Measurements from ENCODE around the gene HHAT.

Gene HHAT

GRCh38 chr1:210570116-210570515 lies 241.4 kb downstream of the HHAT start:
- no peak overlapping the region for H3K9ac ChIP-seq (ENCODE audit: low read depth, low read length, poor library complexity)
- no peaks in the 10 kb centered on the region for H3K9me3 ChIP-seq (replicated peaks in 1 of 2; ENCODE audit: control insufficient read depth in 2 of 2, insufficient read depth in 1 of 2, low read depth in 1 of 2, low read length in 2 of 2)
- WGBS, 2 donors (ENCODE audit: extremely low coverage in 2 of 2, insufficient read length in 2 of 2, insufficient replicate concordance in 1 of 2) = no CpG with 5 or more reads among the region's 2 CpGs
- H3K4me1 ChIP-seq (ENCODE audit: control insufficient read depth in 2 of 2, insufficient read depth in 1 of 2, low read depth in 1 of 2, low read length in 2 of 2) = peaks cover 0 to 2% of the 10 kb centered on the region in 2 donors
- H3K4ac ChIP-seq (ENCODE audit: low read length) = no peak overlapping the region
- no peak overlapping the region for H2BK120ac ChIP-seq (ENCODE audit: low read depth, low read length)
- no peak for DNase-seq (ENCODE audit: low spot score)
- H3K27me3 ChIP-seq (ENCODE audit: control insufficient read depth in 3 of 3, insufficient read depth in 3 of 3, low read depth in 1 of 3, low read length in 3 of 3) = no peaks in the 10 kb centered on the region
- H3K36me3 ChIP-seq (replicated peaks in 1 of 2; ENCODE audit: control insufficient read depth in 2 of 2, insufficient read depth in 2 of 2, low read length in 2 of 2) = no peaks in the 10 kb centered on the region
- H3K27ac ChIP-seq (replicated peaks; ENCODE audit: low read length) = no peak overlapping the region
- H2BK15ac ChIP-seq (ENCODE audit: low read length) = no peak overlapping the region
- no peak overlapping the region for H2BK12ac ChIP-seq (ENCODE audit: low read length)
- H2AK5ac ChIP-seq (ENCODE audit: low read depth, low read length) = no peak overlapping the region
- no peak overlapping the region for H3K4me2 ChIP-seq (ENCODE audit: insufficient read depth, low read length, poor library complexity, severe bottlenecking)
- H3K4me3 ChIP-seq (ENCODE audit: low read length in 2 of 2) = no peak overlapping the region
- no peak overlapping the region for H4K91ac ChIP-seq (ENCODE audit: low read depth, low read length, poor library complexity)
- H4K8ac ChIP-seq (ENCODE audit: low read depth, low read length) = no peak overlapping the region
- H2BK5ac ChIP-seq (ENCODE audit: low read length) = no peak overlapping the region
- no peak overlapping the region for H3K18ac ChIP-seq (ENCODE audit: low read length)
- H3K79me1 ChIP-seq (ENCODE audit: low read depth, low read length) = no peaks in the 10 kb centered on the region
- H3K23ac ChIP-seq (ENCODE audit: low read depth, low read length, poor library complexity) = no peak overlapping the region
- no peak overlapping the region for H2AFZ ChIP-seq (ENCODE audit: low read length)
- no peak overlapping the region for H3K14ac ChIP-seq (ENCODE audit: low read length)

GRCh38 chr1:210571356-210572284 lies 242.9 kb downstream of the HHAT start:
- H3K27me3 ChIP-seq (ENCODE audit: control insufficient read depth in 3 of 3, insufficient read depth in 3 of 3, low read depth in 1 of 3, low read length in 3 of 3) = no peaks in the 10 kb centered on the region
- H4K8ac ChIP-seq (ENCODE audit: low read depth, low read length) = no peak overlapping the region
- no peak overlapping the region for H2BK5ac ChIP-seq (ENCODE audit: low read length)
- H3K36me3 ChIP-seq (replicated peaks in 1 of 2; ENCODE audit: control insufficient read depth in 2 of 2, insufficient read depth in 2 of 2, low read length in 2 of 2) = no peaks in the 10 kb centered on the region
- no peak overlapping the region for H3K9ac ChIP-seq (ENCODE audit: low read depth, low read length, poor library complexity)
- no peaks in the 10 kb centered on the region for H3K79me1 ChIP-seq (ENCODE audit: low read depth, low read length)
- no peak overlapping the region for H2BK12ac ChIP-seq (ENCODE audit: low read length)
- H3K18ac ChIP-seq (ENCODE audit: low read length) = no peak overlapping the region
- peaks cover 0 to 2% of the 10 kb centered on the region in 2 donors for H3K4me1 ChIP-seq (ENCODE audit: control insufficient read depth in 2 of 2, insufficient read depth in 1 of 2, low read depth in 1 of 2, low read length in 2 of 2)
- no peak for DNase-seq (ENCODE audit: low spot score)
- no peak overlapping the region for H3K4ac ChIP-seq (ENCODE audit: low read length)
- no peak overlapping the region for H3K14ac ChIP-seq (ENCODE audit: low read length)
- H2AK5ac ChIP-seq (ENCODE audit: low read depth, low read length) = no peak overlapping the region
- H3K4me2 ChIP-seq (ENCODE audit: insufficient read depth, low read length, poor library complexity, severe bottlenecking) = no peak overlapping the region
- no CpG with 5 or more reads among the region's 14 CpGs for WGBS, 2 donors (ENCODE audit: extremely low coverage in 2 of 2, insufficient read length in 2 of 2, insufficient replicate concordance in 1 of 2)
- H2BK15ac ChIP-seq (ENCODE audit: low read length) = no peak overlapping the region
- no peak overlapping the region for H4K91ac ChIP-seq (ENCODE audit: low read depth, low read length, poor library complexity)
- H3K9me3 ChIP-seq (replicated peaks in 1 of 2; ENCODE audit: control insufficient read depth in 2 of 2, insufficient read depth in 1 of 2, low read depth in 1 of 2, low read length in 2 of 2) = peaks cover 1 to 3% of the 10 kb centered on the region in 2 donors
- no peak overlapping the region for H2AFZ ChIP-seq (ENCODE audit: low read length)
- no peak overlapping the region for H3K4me3 ChIP-seq (ENCODE audit: low read length in 2 of 2)
- no peak overlapping the region for H2BK120ac ChIP-seq (ENCODE audit: low read depth, low read length)
- H3K27ac ChIP-seq (replicated peaks; ENCODE audit: low read length) = no peak overlapping the region
- no peak overlapping the region for H3K23ac ChIP-seq (ENCODE audit: low read depth, low read length, poor library complexity)

GRCh38 chr1:210573141-210573540 lies 244.4 kb downstream of the HHAT start:
- no peak overlapping the region for H3K9ac ChIP-seq (ENCODE audit: low read depth, low read length, poor library complexity)
- H2AK5ac ChIP-seq (ENCODE audit: low read depth, low read length) = no peak overlapping the region
- H2BK15ac ChIP-seq (ENCODE audit: low read length) = no peak overlapping the region
- H2BK12ac ChIP-seq (ENCODE audit: low read length) = no peak overlapping the region
- WGBS, 2 donors (ENCODE audit: extremely low coverage in 2 of 2, insufficient read length in 2 of 2, insufficient replicate concordance in 1 of 2) = no CpG with 5 or more reads among the region's 6 CpGs
- peaks cover 3% of the 10 kb centered on the region in 2 donors for H3K9me3 ChIP-seq (replicated peaks in 1 of 2; ENCODE audit: control insufficient read depth in 2 of 2, insufficient read depth in 1 of 2, low read depth in 1 of 2, low read length in 2 of 2)
- H2BK5ac ChIP-seq (ENCODE audit: low read length) = no peak overlapping the region
- no peaks in the 10 kb centered on the region for H3K36me3 ChIP-seq (replicated peaks in 1 of 2; ENCODE audit: control insufficient read depth in 2 of 2, insufficient read depth in 2 of 2, low read length in 2 of 2)
- peaks cover 0 to 2% of the 10 kb centered on the region in 2 donors for H3K4me1 ChIP-seq (ENCODE audit: control insufficient read depth in 2 of 2, insufficient read depth in 1 of 2, low read depth in 1 of 2, low read length in 2 of 2)
- no peak overlapping the region for H3K18ac ChIP-seq (ENCODE audit: low read length)
- no peak overlapping the region for H4K8ac ChIP-seq (ENCODE audit: low read depth, low read length)
- H3K4ac ChIP-seq (ENCODE audit: low read length) = no peak overlapping the region
- no peak overlapping the region for H4K91ac ChIP-seq (ENCODE audit: low read depth, low read length, poor library complexity)
- H2AFZ ChIP-seq (ENCODE audit: low read length) = no peak overlapping the region
- H2BK120ac ChIP-seq (ENCODE audit: low read depth, low read length) = no peak overlapping the region
- no peak for DNase-seq (ENCODE audit: low spot score)
- H3K4me3 ChIP-seq (ENCODE audit: low read length in 2 of 2) = no peak overlapping the region
- H3K79me1 ChIP-seq (ENCODE audit: low read depth, low read length) = no peaks in the 10 kb centered on the region
- H3K14ac ChIP-seq (ENCODE audit: low read length) = no peak overlapping the region
- H3K27me3 ChIP-seq (ENCODE audit: control insufficient read depth in 3 of 3, insufficient read depth in 3 of 3, low read depth in 1 of 3, low read length in 3 of 3) = no peaks in the 10 kb centered on the region
- H3K23ac ChIP-seq (ENCODE audit: low read depth, low read length, poor library complexity) = no peak overlapping the region
- no peak overlapping the region for H3K27ac ChIP-seq (replicated peaks; ENCODE audit: low read length)
- no peak overlapping the region for H3K4me2 ChIP-seq (ENCODE audit: insufficient read depth, low read length, poor library complexity, severe bottlenecking)

GRCh38 chr1:210582205-210582970 lies 253.7 kb downstream of the HHAT start:
- Histone ChIP-seq H3K79me1 (ENCODE audit: low read depth, low read length) (no peaks in the 10 kb centered on the region), H3K4me1 (ENCODE audit: control insufficient read depth in 2 of 2, insufficient read depth in 1 of 2, low read depth in 1 of 2, low read length in 2 of 2) (peaks cover 0 to 2% of the 10 kb centered on the region in 2 donors), H3K4me2 (ENCODE audit: insufficient read depth, low read length, poor library complexity, severe bottlenecking) (no peak overlapping the region), H3K4ac (ENCODE audit: low read length) (no peak overlapping the region), H3K9me3 (replicated peaks in 1 of 2; ENCODE audit: control insufficient read depth in 2 of 2, insufficient read depth in 1 of 2, low read depth in 1 of 2, low read length in 2 of 2) (no peaks in the 10 kb centered on the region), H3K4me3 (ENCODE audit: low read length in 2 of 2) (no peak overlapping the region), H3K27ac (replicated peaks; ENCODE audit: low read length) (no peak overlapping the region), H2AK5ac (ENCODE audit: low read depth, low read length) (no peak overlapping the region), H2BK5ac (ENCODE audit: low read length) (no peak overlapping the region), H4K8ac (ENCODE audit: low read depth, low read length) (no peak overlapping the region), H3K23ac (ENCODE audit: low read depth, low read length, poor library complexity) (no peak overlapping the region), H2BK120ac (ENCODE audit: low read depth, low read length) (no peak overlapping the region), H3K14ac (ENCODE audit: low read length) (no peak overlapping the region), H3K18ac (ENCODE audit: low read length) (no peak overlapping the region), H4K91ac (ENCODE audit: low read depth, low read length, poor library complexity) (no peak overlapping the region), H2BK15ac (ENCODE audit: low read length) (no peak overlapping the region), H2AFZ (ENCODE audit: low read length) (no peak overlapping the region), H2BK12ac (ENCODE audit: low read length) (no peak overlapping the region), H3K9ac (ENCODE audit: low read depth, low read length, poor library complexity) (no peak overlapping the region), H3K27me3 (ENCODE audit: control insufficient read depth in 3 of 3, insufficient read depth in 3 of 3, low read depth in 1 of 3, low read length in 3 of 3) (no peaks in the 10 kb centered on the region), H3K36me3 (replicated peaks in 1 of 2; ENCODE audit: control insufficient read depth in 2 of 2, insufficient read depth in 2 of 2, low read length in 2 of 2) (no peaks in the 10 kb centered on the region)
- DNase-seq (ENCODE audit: low spot score) = no peak
- WGBS, 2 donors (ENCODE audit: extremely low coverage in 2 of 2, insufficient read length in 2 of 2, insufficient replicate concordance in 1 of 2) = no CpG with 5 or more reads among the region's 10 CpGs
